HepG2 (cell line): ENCODE results near the gene TOB1. TPM values are rescaled to one million over a fixed set of nuclear protein-coding genes. Genes with fewer than 3 reads are reported as not detected.

Experiments used
- ATF7 ChIP-seq, 2 experiments: fragments of 450-650 bp in 1 of 2; sonication (generic) in 1 of 2; formaldehyde crosslinking in 1 of 2; IDR thresholded peaks; 2 replicates each; pipeline versions ENCODE4 v1.4.0 to v1.6.1; 2016 to 2020; ENCODE audit warnings: antibody characterized with exemption in 1 of 2, mild to moderate bottlenecking in 1 of 2, missing genetic modification reagents in 1 of 2
- FUBP1 ChIP-seq: sonication (generic); formaldehyde crosslinking; IDR thresholded peaks from 2 replicates; pipeline ENCODE4 v1.5.1; 2020; ENCODE audit warnings: missing genetic modification reagents, mild to moderate bottlenecking, borderline replicate concordance
- GABPB1 ChIP-seq: IDR thresholded peaks from 2 replicates; pipeline ENCODE4 v1.6.1; 2016; ENCODE audit warnings: mild to moderate bottlenecking, missing genetic modification reagents, moderate library complexity, missing compliant biosample characterization
- JUN ChIP-seq: sonication (generic); formaldehyde crosslinking; IDR thresholded peaks from 2 replicates; pipeline ENCODE4 v1.4.0; 2020; ENCODE audit warnings: mild to moderate bottlenecking, missing genetic modification reagents
- LCORL ChIP-seq, 2 experiments: fragments of 450-650 bp in 1 of 2; sonication (generic) in 1 of 2; formaldehyde crosslinking in 1 of 2; IDR thresholded peaks; 2 replicates each; pipeline versions ENCODE4 v1.5.0 to v1.6.1; 2017 to 2020; ENCODE audit warnings: antibody characterized with exemption in 1 of 2, missing genetic modification reagents in 1 of 2
- PPARG ChIP-seq: conservative IDR thresholded peaks from 2 replicates; pipeline ENCODE4 v1.6.1; 2016; ENCODE audit warnings: missing biosample characterization, missing genetic modification reagents
- SMAD9 ChIP-seq: sonication (generic); formaldehyde crosslinking; IDR thresholded peaks from 2 replicates; pipeline ENCODE4 v1.5.1; 2020; ENCODE audit warnings: mild to moderate bottlenecking, missing genetic modification reagents
- SOX6 ChIP-seq, 2 experiments: fragments of 450-650 bp in 1 of 2; sonication (generic) in 1 of 2; formaldehyde crosslinking in 1 of 2; IDR thresholded peaks; 2 replicates each; pipeline versions ENCODE4 v1.4.0 to v1.6.1; 2017 to 2020; ENCODE audit warnings: antibody characterized with exemption in 1 of 2, mild to moderate bottlenecking in 1 of 2, missing genetic modification reagents in 1 of 2
- TAF1 ChIP-seq: sonication (generic); formaldehyde crosslinking; IDR thresholded peaks from 2 replicates; pipeline ENCODE4 v1.4.0; 2020; ENCODE audit warnings: missing genetic modification reagents
- ZBTB10 ChIP-seq: sonication (generic); formaldehyde crosslinking; IDR thresholded peaks from 2 replicates; pipeline ENCODE4 v1.4.0; 2020; ENCODE audit warnings: missing genetic modification reagents, borderline replicate concordance
- ZFY ChIP-seq: sonication (generic); formaldehyde crosslinking; IDR thresholded peaks from 2 replicates; pipeline ENCODE4 v1.4.0; 2020; ENCODE audit warnings: missing genetic modification reagents
- ZKSCAN5 ChIP-seq: sonication (generic); formaldehyde crosslinking; IDR thresholded peaks from 2 replicates; pipeline ENCODE4 v1.5.1; 2020; ENCODE audit warnings: mild to moderate bottlenecking, missing genetic modification reagents
- ZNF224 ChIP-seq: sonication (generic); formaldehyde crosslinking; IDR thresholded peaks from 2 replicates; pipeline ENCODE4 v1.5.0; 2020; ENCODE audit warnings: mild to moderate bottlenecking, missing genetic modification reagents
- ZNF362 ChIP-seq: sonication (generic); formaldehyde crosslinking; IDR thresholded peaks from 2 replicates; pipeline ENCODE4 v1.4.0; 2020; ENCODE audit warnings: missing genetic modification reagents, mild to moderate bottlenecking, borderline replicate concordance
- ZNF367 ChIP-seq: sonication (generic); formaldehyde crosslinking; IDR thresholded peaks from 2 replicates; pipeline ENCODE4 v1.4.0; 2020; ENCODE audit warnings: missing genetic modification reagents, borderline replicate concordance
- polyA plus RNA-seq, 8 experiments: library from polyadenylated mRNA; depleted of rRNA in 3 of 8; stranded (reverse) in 7 of 8; unstranded in 1 of 8; fragments of >200 nt; fragmentation: Illumina TruSeq in 4 of 8; extraction: Trizol in 4 of 8; gene quantifications; 2 replicates each; pipeline versions ENCODE4 v1.2.1 to v1.2.3, GENCODE V29; 2011 to 2016; ENCODE audit warnings: low read depth in 4 of 8, missing spikeins in 1 of 8, mixed read lengths in 1 of 8; ENCODE audit not compliant: insufficient read depth in 1 of 8
- total RNA-seq, 5 experiments: library from RNA; depleted of rRNA; stranded (reverse); fragments of >200 nt; fragmentation: Illumina TruSeq; extraction: Trizol; gene quantifications; 2 replicates each; pipeline ENCODE4 v1.2.3, GENCODE V29; 2016; ENCODE audit warnings: low read depth in 1 of 5
- TF ChIP-seq, protein P1 (sequence below): sonication (generic); formaldehyde crosslinking; IDR thresholded peaks from 2 replicates; pipeline ENCODE4 v1.4.0; 2020; ENCODE audit warnings: missing genetic modification reagents, borderline replicate concordance
- TF ChIP-seq, protein P2 (sequence below): sonication (generic); formaldehyde crosslinking; IDR thresholded peaks from 2 replicates; pipeline ENCODE4 v1.8.0; 2023; ENCODE audit warnings: mild to moderate bottlenecking, missing genetic modification reagents

The TOB1 gene
- total and polyA plus RNA-seq, 2 of the 13 experiments (the other 11 are each of a cell fraction or from before 2014, with no cell fraction given) = 21.9 to 57.7 TPM

- TF ChIP-seq PPARG (CRISPR knock-in tag) (peak; percentile 96), ZBTB10 (CRISPR knock-in tag) (no peak), GABPB1 (CRISPR knock-in tag) (peak; percentile 34; the same call in 1 of the 2 replicates), SMAD9 (CRISPR knock-in tag) (no peak), LCORL (IDR thresholded peaks at IDR 0.05) (no peak), LCORL (CRISPR knock-in tag; IDR thresholded peaks at IDR 0.05) (0 out of 2 replicates have a peak, but pooled peaks have one; percentile 19), JUN (CRISPR knock-in tag) (no peak), ATF7 (IDR thresholded peaks at IDR 0.05) (no peak), ATF7 (CRISPR knock-in tag; IDR thresholded peaks at IDR 0.05) (no peak), ZNF224 (CRISPR knock-in tag) (no peak), ZNF367 (CRISPR knock-in tag) (no peak), FUBP1 (CRISPR knock-in tag) (no peak), SOX6 (IDR thresholded peaks at IDR 0.05) (no peak), SOX6 (CRISPR knock-in tag; IDR thresholded peaks at IDR 0.05) (no peak), ZFY (CRISPR knock-in tag) (no peak), ZKSCAN5 (CRISPR knock-in tag) (no peak), ZNF362 (peak; percentile 72; the same call in 1 of the 2 replicates), TAF1 (no peak)
- TF ChIP-seq, protein P1, sequence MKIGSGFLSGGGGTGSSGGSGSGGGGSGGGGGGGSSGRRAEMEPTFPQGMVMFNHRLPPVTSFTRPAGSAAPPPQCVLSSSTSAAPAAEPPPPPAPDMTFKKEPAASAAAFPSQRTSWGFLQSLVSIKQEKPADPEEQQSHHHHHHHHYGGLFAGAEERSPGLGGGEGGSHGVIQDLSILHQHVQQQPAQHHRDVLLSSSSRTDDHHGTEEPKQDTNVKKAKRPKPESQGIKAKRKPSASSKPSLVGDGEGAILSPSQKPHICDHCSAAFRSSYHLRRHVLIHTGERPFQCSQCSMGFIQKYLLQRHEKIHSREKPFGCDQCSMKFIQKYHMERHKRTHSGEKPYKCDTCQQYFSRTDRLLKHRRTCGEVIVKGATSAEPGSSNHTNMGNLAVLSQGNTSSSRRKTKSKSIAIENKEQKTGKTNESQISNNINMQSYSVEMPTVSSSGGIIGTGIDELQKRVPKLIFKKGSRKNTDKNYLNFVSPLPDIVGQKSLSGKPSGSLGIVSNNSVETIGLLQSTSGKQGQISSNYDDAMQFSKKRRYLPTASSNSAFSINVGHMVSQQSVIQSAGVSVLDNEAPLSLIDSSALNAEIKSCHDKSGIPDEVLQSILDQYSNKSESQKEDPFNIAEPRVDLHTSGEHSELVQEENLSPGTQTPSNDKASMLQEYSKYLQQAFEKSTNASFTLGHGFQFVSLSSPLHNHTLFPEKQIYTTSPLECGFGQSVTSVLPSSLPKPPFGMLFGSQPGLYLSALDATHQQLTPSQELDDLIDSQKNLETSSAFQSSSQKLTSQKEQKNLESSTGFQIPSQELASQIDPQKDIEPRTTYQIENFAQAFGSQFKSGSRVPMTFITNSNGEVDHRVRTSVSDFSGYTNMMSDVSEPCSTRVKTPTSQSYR (CRISPR knock-in tag) = no peak
- TF ChIP-seq, protein P2, sequence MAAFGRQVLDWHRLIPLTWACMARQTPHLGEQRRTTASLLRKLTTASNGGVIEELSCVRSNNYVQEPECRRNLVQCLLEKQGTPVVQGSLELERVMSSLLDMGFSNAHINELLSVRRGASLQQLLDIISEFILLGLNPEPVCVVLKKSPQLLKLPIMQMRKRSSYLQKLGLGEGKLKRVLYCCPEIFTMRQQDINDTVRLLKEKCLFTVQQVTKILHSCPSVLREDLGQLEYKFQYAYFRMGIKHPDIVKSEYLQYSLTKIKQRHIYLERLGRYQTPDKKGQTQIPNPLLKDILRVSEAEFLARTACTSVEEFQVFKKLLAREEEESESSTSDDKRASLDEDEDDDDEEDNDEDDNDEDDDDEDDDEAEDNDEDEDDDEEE (CRISPR knock-in tag) = 0 out of 2 replicates have a peak, but pooled peaks have one; percentile 62
Observed at GRCh38 chr17:50837980-50838954, 27.9 kb downstream of the TOB1 start (continued).
